A204.1 (cell line): ENCODE data around the gene STX18.

Experiments
- FAIRE-seq: peaks from 2 replicates; lab custom pipeline; 2012; peaks lifted over from hg19 to GRCh38; lab: Jason Lieb, UNC

Gene STX18

GRCh38 chr4:4397441-4397819, 144.4 kb downstream of the STX18 start:
- FAIRE-seq: no peak

GRCh38 chr4:4396628-4397440, 145.0 kb downstream of the STX18 start:
- no peak for FAIRE-seq

- FAIRE-seq: no peak
Observed at GRCh38 chr4:4395849-4396627, 145.8 kb downstream of the STX18 start.

- FAIRE-seq: no peak
Observed at GRCh38 chr4:4395371-4395770, 146.5 kb downstream of the STX18 start.

- FAIRE-seq: no peak
Observed at GRCh38 chr4:4394644-4395043, 147.2 kb downstream of the STX18 start.

GRCh38 chr4:4392501-4393183, 149.2 kb downstream of the STX18 start:
- no peak for FAIRE-seq

- FAIRE-seq: no peak
Observed at GRCh38 chr4:4391866-4392265, 150.0 kb downstream of the STX18 start.

- FAIRE-seq: no peak
Observed at GRCh38 chr4:4390515-4391240, 151.2 kb downstream of the STX18 start.

GRCh38 chr4:4390046-4390445, 151.8 kb downstream of the STX18 start:
- no peak for FAIRE-seq

GRCh38 chr4:4388836-4389575, 152.8 kb downstream of the STX18 start:
- FAIRE-seq: no peak

GRCh38 chr4:4388311-4388790, 153.5 kb downstream of the STX18 start:
- FAIRE-seq: no peak

GRCh38 chr4:4387531-4388310, 154.1 kb downstream of the STX18 start:
- no peak for FAIRE-seq

GRCh38 chr4:4386736-4387392, 155.0 kb downstream of the STX18 start, which contains the start of gene NSG1:
Gene NSG1 (plus strand): TSS chr4:4387102. CDS start chr4:4387630, 528 bp downstream.
- no peak for FAIRE-seq

- FAIRE-seq: no peak
Observed at GRCh38 chr4:4386296-4386735, 155.5 kb downstream of the STX18 start.

- FAIRE-seq: no peak
Observed at GRCh38 chr4:4385729-4386295, 156.0 kb downstream of the STX18 start.

- no peak for FAIRE-seq
Observed at GRCh38 chr4:4384837-4385236, 157.0 kb downstream of the STX18 start.

- no peak for FAIRE-seq
Observed at GRCh38 chr4:4383085-4383484, 158.8 kb downstream of the STX18 start.

- no peak for FAIRE-seq
Observed at GRCh38 chr4:4379540-4380087, 162.2 kb downstream of the STX18 start.
